ENCODE measurements around the gene SIX6.

SIX6 gene

DNA sequence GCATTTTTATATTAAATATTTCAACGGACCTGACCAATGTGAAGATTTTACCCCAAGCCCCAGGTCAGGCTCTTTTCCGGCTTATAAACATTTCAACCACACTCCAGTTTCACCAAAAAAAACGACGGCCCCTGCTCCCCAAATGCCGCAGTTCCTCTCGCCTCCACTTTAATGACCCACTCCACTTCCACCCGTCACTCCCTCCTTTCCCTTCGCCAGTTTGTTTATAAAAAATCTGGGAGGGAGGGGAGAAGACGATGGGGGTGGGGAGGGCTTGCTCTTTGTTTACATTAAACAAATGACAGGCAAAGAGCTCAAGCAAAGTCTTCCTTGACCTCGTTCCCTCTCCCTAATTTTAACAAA lies 5.4 kb downstream of the SIX6 start:
- no peak for DNase-seq

DNA sequence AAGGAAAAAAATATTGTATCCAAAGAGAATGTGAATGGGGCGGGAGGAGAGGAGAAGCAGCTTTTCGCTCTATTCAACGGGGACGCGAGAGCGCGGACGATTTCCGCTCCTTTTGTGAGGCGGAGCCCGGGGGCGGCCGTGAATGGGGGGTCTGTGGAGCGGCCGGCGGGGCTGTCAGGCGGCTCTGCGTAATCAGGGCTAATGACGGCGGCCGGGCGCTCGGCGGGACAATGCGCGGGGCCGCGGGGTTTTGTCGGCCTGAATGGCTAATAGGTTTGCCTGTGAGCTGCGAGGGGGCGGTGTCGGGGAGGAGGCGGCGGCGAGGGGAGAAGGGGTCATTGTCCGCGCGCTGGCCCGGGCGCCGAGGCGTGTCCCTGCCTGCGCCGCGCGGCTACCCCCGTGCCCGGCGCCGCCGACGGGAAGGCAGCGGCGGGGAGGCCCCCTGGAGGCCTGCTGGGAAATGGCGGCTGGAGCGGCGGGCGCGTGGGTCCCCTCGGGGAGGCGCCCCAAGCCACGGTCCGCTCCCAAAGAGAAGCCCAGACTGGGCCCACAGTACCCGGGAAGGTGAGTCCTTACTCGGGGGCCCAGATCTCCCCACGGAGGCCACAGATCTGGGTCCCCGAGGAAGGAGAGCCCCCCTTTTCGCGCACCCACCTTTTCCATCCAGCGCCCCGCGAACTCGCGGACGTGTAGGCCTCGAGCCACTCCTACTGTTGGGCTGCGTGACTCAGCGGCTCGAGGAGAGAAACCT lies 6.0 kb downstream of the SIX6 start:
- no peak for DNase-seq

DNA sequence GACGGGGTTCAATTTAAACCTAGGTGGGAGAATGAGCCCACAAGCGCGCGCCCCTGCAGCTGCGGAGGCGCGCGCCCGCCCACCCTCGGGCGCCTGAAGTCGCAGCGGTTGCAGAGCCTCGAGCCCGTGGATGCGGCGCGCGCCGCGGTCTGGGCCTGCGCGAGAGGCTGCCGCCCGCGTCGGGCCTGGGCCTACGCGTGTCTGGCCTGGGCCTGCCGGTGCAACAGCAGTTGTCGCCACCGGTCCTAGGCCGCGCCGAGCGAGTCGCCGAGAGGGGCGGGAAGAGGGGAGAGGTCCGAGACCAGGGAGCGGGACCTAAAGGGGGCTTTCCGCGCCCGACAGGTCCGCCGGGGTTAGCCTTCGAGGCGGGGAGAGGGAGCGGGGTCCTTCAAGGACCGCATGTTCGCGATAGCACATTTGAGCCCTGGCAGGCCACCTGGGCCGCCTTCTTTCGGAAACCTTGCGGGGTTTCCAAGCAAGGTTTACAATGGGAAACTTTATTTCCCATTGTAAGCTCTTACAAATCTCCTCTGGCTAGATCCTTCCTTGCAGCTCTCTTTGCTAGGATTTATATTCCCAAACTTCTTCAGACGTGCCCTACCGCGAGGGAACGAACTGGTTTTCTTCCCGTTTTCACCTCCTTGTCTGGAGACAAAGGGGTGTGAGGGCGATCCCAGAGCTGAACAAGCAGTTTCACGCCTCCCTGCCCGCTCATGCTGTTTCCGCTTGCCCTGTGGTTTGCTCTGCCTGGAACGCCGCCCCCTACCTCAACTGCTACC lies 6.8 kb downstream of the SIX6 start:
- DNase-seq = no peak

DNA sequence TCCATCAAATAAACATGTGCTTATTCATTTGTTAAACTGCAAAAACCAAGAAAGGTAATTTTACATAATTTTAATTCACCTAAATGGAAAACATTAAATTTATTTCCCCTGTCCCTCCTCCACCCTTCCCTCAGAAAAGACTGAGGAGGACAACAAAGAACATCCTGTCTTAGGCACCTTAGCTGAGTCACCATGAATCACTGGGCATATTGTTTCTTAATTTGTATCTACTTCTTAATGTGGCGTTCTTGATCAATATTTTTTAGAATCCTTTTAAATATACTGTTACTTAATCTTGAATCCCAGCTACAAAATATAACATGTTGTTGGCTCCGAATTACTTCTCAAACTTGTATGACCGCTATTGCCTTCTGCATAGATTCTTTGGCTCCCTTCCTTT lies 23.5 kb downstream of the SIX6 start:
- DNase-seq = no peak

DNA sequence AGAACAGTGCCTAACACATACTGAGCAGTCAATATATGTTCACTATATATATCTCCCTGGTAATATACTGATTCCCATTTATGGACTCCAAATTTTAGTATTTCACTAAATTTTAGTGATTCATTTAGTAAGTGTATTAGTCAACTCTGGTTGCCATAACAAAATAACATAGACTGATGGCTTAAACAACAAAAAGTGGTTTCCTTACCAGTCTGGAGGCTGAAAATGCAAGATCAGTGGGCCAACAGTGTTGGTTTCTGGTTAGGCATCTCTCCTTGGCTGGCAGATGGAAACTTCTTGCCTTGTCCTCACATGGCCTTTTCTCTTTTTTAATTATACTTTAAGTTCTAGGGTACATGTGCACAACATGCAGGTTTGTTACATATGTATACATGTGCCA lies 28.7 kb downstream of the SIX6 start:
- DNase-seq = no peak

DNA sequence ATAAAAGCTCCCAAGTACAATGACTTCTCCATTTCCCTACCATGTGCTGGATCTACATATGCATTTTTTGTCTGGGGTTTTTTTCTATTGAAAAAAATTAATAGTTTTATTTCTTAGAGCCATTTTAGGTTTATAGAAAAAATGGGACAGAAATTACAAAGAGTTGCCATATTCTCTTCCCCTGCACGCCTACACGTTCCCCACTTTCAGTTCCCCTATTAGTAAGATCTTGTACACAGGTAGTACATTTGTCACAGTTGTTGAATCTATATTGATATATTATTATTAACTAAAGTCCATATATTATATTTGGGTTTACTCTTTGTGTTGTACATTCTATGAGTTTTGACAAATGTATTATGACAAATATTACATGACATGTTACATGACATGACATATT lies 35.7 kb downstream of the SIX6 start:
- no peak for DNase-seq

DNA sequence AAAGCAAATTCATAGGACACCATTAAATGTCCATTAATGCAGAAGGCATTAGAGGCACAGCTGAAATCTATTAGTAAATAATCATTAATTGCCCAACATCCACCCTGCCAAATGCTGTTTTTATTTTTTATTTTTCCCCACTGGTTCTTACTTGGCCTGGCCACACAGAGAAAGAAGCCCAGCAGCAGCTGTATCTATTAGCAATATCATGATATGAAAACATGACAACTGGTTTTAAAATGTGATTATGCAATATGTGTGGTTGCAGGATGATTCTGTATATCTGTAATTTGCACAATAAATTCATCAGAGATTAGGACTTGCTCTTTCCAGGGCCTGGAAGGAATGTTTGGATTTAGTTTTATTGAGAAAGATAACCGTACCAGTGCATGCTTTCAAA lies 44.9 kb downstream of the SIX6 start:
- DNase-seq = no peak

DNA sequence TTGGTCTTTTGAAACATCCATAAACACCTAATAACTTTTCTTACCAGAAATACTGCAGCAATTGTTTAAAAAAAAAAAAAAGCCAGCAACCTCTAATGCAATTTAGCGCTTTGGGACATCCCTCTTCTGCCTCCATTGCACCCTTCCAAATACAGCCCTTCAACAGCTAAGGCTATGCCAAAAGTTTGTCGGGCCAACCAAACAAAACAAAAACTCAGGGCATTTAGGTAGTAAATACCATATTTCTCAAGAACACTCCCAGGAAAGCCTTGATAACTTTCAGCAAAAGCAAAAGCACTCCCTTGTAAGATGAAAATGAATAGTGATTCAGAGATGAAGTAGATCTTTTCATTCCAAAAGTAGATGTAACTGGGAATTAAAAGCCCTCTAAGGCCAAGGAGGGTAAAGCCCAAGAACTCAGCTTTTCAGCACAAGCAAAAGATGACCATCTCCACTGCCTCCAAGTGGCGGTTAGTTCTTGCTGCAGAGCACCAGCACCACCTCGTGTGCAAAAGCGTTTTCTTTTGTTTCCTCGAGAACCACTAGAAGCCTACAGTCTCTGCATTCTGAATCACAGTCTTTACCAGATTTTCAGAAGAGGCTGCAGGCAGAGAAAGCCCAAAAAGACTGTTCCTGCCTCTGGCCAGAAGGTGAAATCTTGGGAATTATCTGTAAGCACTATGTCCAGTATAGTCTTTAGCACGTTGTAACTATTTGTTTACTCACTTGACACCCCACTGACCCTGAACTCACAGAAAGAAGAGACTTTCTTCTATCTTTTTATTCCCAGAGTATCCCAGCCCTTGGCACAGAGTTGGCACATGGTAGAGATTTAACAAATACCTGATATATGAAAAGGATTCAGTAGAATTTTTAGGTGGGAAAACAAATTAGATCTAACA lies 53.1 kb downstream of the SIX6 start:
- DNase-seq = peak in 1 of 5 donors; percentile 33
